Measurements from ENCODE around the gene CRLF1.
"Not testable (repeated sequence)": the region's sequence is repeated elsewhere in the genome, so short reads cannot be mapped to it uniquely, and the experiment has no call there.

The CRLF1 gene

GRCh38 chr19:18608805-18609716, 2.5 kb upstream of the CRLF1 start:
- no peak for DNase-seq (ENCODE audit: low spot score)

GRCh38 chr19:18608102-18608804, 1.7 kb upstream of the CRLF1 start:
- DNase-seq (ENCODE audit: low spot score): no peak

- DNase-seq (ENCODE audit: low spot score): no peak
These were observed 865 bp upstream of the CRLF1 start for GRCh38 chr19:18607226-18608101.

GRCh38 chr19:18605546-18606280, 886 bp downstream of the CRLF1 start:
- DNase-seq (ENCODE audit: low spot score): no peak

GRCh38 chr19:18605196-18605545, 1.4 kb downstream of the CRLF1 start:
- DNase-seq (ENCODE audit: low spot score): no peak

- no peak for DNase-seq (ENCODE audit: low spot score)
These were observed 1.8 kb downstream of the CRLF1 start for GRCh38 chr19:18604820-18605159.

GRCh38 chr19:18603958-18604819, 2.4 kb downstream of the CRLF1 start:
- no peak for DNase-seq (ENCODE audit: low spot score)

- no peak for DNase-seq (ENCODE audit: low spot score)
These were observed 3.2 kb downstream of the CRLF1 start for GRCh38 chr19:18603255-18603957.

- no peak for DNase-seq (ENCODE audit: low spot score)
These were observed 4.7 kb downstream of the CRLF1 start for GRCh38 chr19:18601875-18602274.

GRCh38 chr19:18600692-18601397, 5.8 kb downstream of the CRLF1 start:
- not testable (repeated sequence) for DNase-seq (ENCODE audit: low spot score)

- no peak for DNase-seq (ENCODE audit: low spot score)
These were observed 7.1 kb downstream of the CRLF1 start for GRCh38 chr19:18599485-18599884.

GRCh38 chr19:18597809-18598660, 8.6 kb downstream of the CRLF1 start:
- DNase-seq (ENCODE audit: low spot score): no peak

GRCh38 chr19:18596752-18597157, 9.8 kb downstream of the CRLF1 start:
- no peak for DNase-seq (ENCODE audit: low spot score)

- DNase-seq (ENCODE audit: low spot score): no peak
These were observed 11.1 kb downstream of the CRLF1 start for GRCh38 chr19:18595475-18595874.

- DNase-seq (ENCODE audit: low spot score): no peak
These were observed 11.7 kb downstream of the CRLF1 start for GRCh38 chr19:18594824-18595373.

GRCh38 chr19:18594096-18594823, 12.3 kb downstream of the CRLF1 start:
- no peak for DNase-seq (ENCODE audit: low spot score)

- no peak for DNase-seq (ENCODE audit: low spot score)
These were observed 13.1 kb downstream of the CRLF1 start for GRCh38 chr19:18593367-18594095.

Data from kidney capillary endothelial cell (primary cell).